ENCODE measurements around the gene LRP5. TPM values are rescaled to one million over a fixed set of nuclear protein-coding genes. Genes with fewer than 3 reads are reported as not detected.
"Not testable (repeated sequence)": the region's sequence is repeated elsewhere in the genome, so short reads cannot be mapped to it uniquely, and the experiment has no call there.

LRP5 gene
- total and polyA plus RNA-seq, 2 experiments from 2014 or later = 43.9 to 54.3 TPM

GRCh38 chr11:68297494-68297811 is 14.9 kb upstream of the LRP5 start:
- no peaks in the 10 kb centered on the region for H3K36me3 ChIP-seq (replicated peaks; ENCODE audit: insufficient read depth, low read depth)
- H3K27ac ChIP-seq = peak overlapping the region; percentile 97
- no peak overlapping the region for H3K4me3 ChIP-seq
- TF ChIP-seq CTCF (IDR thresholded peaks at IDR 0.05; ENCODE audit: poor library complexity) (no peak), EZH2phosphoT487 (IDR thresholded peaks at IDR 0.05; ENCODE audit: low read depth, severe bottlenecking, unreplicated experiment) (no peak), EZH2 (IDR thresholded peaks at IDR 0.05; ENCODE audit: borderline replicate concordance) (no peak)
- H4K20me1 ChIP-seq (ENCODE audit: insufficient read depth, poor library complexity, severe bottlenecking) = no peaks in the 10 kb centered on the region
- DNase-seq (ENCODE audit: low spot score) = no peak
- WGBS (ENCODE audit: low lambda C conversion rate, missing lambda C conversion rate) = 46% methylated on average over 6 of the region's 10 CpGs
- H3K79me2 ChIP-seq = no peaks in the 10 kb centered on the region
- peaks cover 7% of the 10 kb centered on the region for H3K4me1 ChIP-seq (ENCODE audit: insufficient read depth)
- H3K9me2 ChIP-seq (replicated peaks; ENCODE audit: insufficient read depth) = no peaks in the 10 kb centered on the region
- peak overlapping the region; percentile 70 for H3K4me2 ChIP-seq
- H3K9me3 ChIP-seq (ENCODE audit: low read depth) = no peaks in the 10 kb centered on the region
- H3K27me3 ChIP-seq = no peaks in the 10 kb centered on the region
- H2AFZ ChIP-seq = peak overlapping the region; percentile 43

GRCh38 chr11:68297812-68298658 is 14.4 kb upstream of the LRP5 start:
- 26% methylated on average over 40 of the region's 40 CpGs for WGBS (ENCODE audit: low lambda C conversion rate, missing lambda C conversion rate)
- peak; percentile 99 for TF ChIP-seq CTCF (IDR thresholded peaks at IDR 0.05; ENCODE audit: poor library complexity)
- no peak for TF ChIP-seq EZH2 (IDR thresholded peaks at IDR 0.05; ENCODE audit: borderline replicate concordance)
- Histone ChIP-seq H3K4me2 (peak overlapping the region; percentile 70), H2AFZ (peak overlapping the region; percentile 58), H3K9me3 (ENCODE audit: low read depth) (no peaks in the 10 kb centered on the region), H4K20me1 (ENCODE audit: insufficient read depth, poor library complexity, severe bottlenecking) (no peaks in the 10 kb centered on the region), H3K4me1 (ENCODE audit: insufficient read depth) (peaks cover 13% of the 10 kb centered on the region), H3K36me3 (replicated peaks; ENCODE audit: insufficient read depth, low read depth) (no peaks in the 10 kb centered on the region), H3K27me3 (no peaks in the 10 kb centered on the region), H3K27ac (peak overlapping the region; percentile 97), H3K79me2 (no peaks in the 10 kb centered on the region), H3K4me3 (no peak overlapping the region), H3K9me2 (replicated peaks; ENCODE audit: insufficient read depth) (no peaks in the 10 kb centered on the region)
- DNase-seq (ENCODE audit: low spot score) = peak; percentile 89

GRCh38 chr11:68298659-68299516 is 13.5 kb upstream of the LRP5 start:
- TF ChIP-seq EZH2phosphoT487 (IDR thresholded peaks at IDR 0.05; ENCODE audit: low read depth, severe bottlenecking, unreplicated experiment) (no peak), EZH2 (IDR thresholded peaks at IDR 0.05; ENCODE audit: borderline replicate concordance) (no peak), CTCF (IDR thresholded peaks at IDR 0.05; ENCODE audit: poor library complexity) (no peak)
- H3K4me3 ChIP-seq = no peak overlapping the region
- peak; percentile 38 for DNase-seq (ENCODE audit: low spot score)
- H4K20me1 ChIP-seq (ENCODE audit: insufficient read depth, poor library complexity, severe bottlenecking) = no peaks in the 10 kb centered on the region
- no peaks in the 10 kb centered on the region for H3K36me3 ChIP-seq (replicated peaks; ENCODE audit: insufficient read depth, low read depth)
- H3K4me1 ChIP-seq (ENCODE audit: insufficient read depth) = peaks cover 16% of the 10 kb centered on the region
- peak overlapping the region; percentile 70 for H3K4me2 ChIP-seq
- H3K9me2 ChIP-seq (replicated peaks; ENCODE audit: insufficient read depth) = no peaks in the 10 kb centered on the region
- no peak overlapping the region for H2AFZ ChIP-seq
- H3K27me3 ChIP-seq = no peaks in the 10 kb centered on the region
- H3K79me2 ChIP-seq = no peaks in the 10 kb centered on the region
- 82% methylated on average over 14 of the region's 15 CpGs for WGBS (ENCODE audit: low lambda C conversion rate, missing lambda C conversion rate)
- peak overlapping the region; percentile 94 for H3K27ac ChIP-seq
- H3K9me3 ChIP-seq (ENCODE audit: low read depth) = no peaks in the 10 kb centered on the region

GRCh38 chr11:68299517-68299879 is 12.9 kb upstream of the LRP5 start:
- not testable (repeated sequence) for H4K20me1 ChIP-seq (ENCODE audit: insufficient read depth, poor library complexity, severe bottlenecking); H3K36me3 ChIP-seq (replicated peaks; ENCODE audit: insufficient read depth, low read depth); H3K9me2 ChIP-seq (replicated peaks; ENCODE audit: insufficient read depth); H3K4me3 ChIP-seq; H3K27me3 ChIP-seq; H3K79me2 ChIP-seq; H3K9me3 ChIP-seq (ENCODE audit: low read depth); H3K4me2 ChIP-seq; H2AFZ ChIP-seq; DNase-seq (ENCODE audit: low spot score)
- H3K27ac ChIP-seq = peak overlapping the region; percentile 94
- peaks cover 16% of the 10 kb centered on the region for H3K4me1 ChIP-seq (ENCODE audit: insufficient read depth)
- 95% methylated on average over 9 of the region's 9 CpGs for WGBS (ENCODE audit: low lambda C conversion rate, missing lambda C conversion rate)
